ENCODE results near the gene NEURL1B.
"Not testable (repeated sequence)": the region's sequence is repeated elsewhere in the genome, so short reads cannot be mapped to it uniquely, and the experiment has no call there.

Gene NEURL1B

DNA sequence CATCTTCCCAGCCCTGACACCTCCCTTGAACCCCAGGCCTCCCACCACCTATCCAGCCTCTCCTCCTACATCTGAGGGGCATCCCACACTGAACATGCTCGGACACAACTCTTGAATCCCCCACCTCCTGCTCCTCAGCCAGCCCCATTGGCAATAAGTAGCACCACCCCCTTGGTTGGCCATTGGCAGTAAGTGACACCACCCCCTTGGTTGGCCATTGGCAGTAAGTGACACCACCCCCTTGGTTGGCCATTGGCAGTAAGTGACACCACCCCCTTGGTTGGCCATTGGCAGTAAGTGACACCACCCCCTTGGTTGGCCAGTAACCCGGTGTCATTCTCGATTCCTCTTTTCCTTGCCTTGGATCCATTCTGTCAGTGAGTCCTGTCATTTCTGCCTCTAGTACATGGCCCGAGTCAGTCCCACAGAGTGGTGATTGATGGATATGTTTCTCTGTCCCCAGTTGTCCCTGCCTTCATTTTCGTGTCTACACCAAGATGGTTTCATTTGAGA, 37.4 kb downstream of the NEURL1B start:
- DNase-seq (ENCODE audit: low read depth), result not testable (repeated sequence)

- no peak for DNase-seq (ENCODE audit: low read depth)
These were observed 37.8 kb downstream of the NEURL1B start for GRCh38 chr5:172678902-172679301.

DNA sequence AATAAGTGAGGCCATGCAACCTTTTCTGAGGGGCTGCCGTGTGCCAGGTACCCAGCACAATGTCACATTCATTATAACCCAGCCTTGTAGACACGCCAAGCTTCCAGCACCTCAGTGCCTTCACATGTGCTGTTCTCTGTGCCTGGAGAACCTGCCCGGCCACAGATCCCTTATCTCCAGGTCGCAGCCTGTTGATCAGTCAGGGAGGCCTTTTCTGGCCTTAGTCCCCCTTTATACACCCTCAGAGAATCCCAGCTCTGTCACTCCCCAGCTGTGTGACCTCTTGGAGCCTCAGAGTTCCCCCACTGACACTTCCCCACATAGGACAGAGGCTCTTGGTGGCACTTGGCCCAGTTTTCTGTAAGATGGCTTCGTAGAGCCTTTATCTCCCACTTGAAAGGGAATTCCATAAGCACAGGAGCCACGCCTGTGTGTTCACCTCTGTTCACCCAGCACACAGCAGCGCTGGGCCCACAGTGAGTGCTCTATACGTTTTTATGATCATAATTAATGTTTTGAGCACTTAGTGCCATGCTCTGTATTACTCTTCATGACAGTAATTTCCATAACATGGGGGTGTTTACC, 38.7 kb downstream of the NEURL1B start:
- no peak for DNase-seq (ENCODE audit: low read depth)

DNA sequence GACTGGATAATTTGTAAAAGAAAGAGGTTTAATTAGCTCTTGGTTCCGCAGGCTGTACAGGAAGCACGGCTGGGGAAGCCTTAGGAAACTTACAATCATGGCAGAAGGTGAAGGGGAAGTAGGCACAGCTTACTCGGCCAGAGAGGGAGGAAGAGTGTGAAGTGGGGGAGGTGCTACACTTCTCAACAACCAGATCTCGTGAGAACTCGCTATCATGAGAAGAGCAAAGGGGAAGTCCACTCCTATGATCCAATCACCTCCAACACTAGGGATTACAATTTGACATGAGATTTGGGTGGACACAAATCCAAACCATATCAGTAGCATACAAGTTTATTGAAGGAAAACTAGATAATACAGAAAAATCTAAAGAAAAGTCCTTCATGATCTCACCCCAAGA, 39.9 kb downstream of the NEURL1B start:
- DNase-seq (ENCODE audit: low read depth), result no peak

GRCh38 chr5:172681421-172681820, 40.4 kb downstream of the NEURL1B start:
- no peak for DNase-seq (ENCODE audit: low read depth)

- DNase-seq (ENCODE audit: low read depth), result no peak
These were observed 42.2 kb downstream of the NEURL1B start for GRCh38 chr5:172683264-172683644.

- DNase-seq (ENCODE audit: low read depth), result peak; percentile 62
These were observed 42.8 kb downstream of the NEURL1B start for GRCh38 chr5:172683645-172684471.

GRCh38 chr5:172685091-172685490, 44.0 kb downstream of the NEURL1B start:
- DNase-seq (ENCODE audit: low read depth), result no peak

DNA sequence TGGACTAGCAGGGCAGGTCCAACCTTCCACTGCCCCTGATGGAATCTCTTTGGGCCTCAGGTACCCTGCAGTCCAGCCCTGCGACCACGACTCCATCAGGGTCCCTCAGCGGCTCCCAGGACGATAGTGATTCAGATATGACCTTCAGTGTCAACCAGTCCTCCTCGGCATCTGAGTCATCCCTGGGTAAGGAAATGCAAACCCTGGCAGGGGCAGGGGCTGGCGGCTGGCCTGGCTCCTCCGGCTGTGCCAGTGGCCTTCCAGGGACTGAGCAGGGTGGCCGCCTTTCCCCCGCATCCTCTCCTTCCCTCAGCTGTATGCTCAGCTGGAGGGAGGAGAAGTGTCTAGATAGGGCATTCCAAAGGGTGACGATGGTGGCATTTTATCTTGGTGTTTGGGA, 45.0 kb downstream of the NEURL1B start:
- no peak for DNase-seq (ENCODE audit: low read depth)

- DNase-seq (ENCODE audit: low read depth), result no peak
These were observed 45.7 kb downstream of the NEURL1B start for GRCh38 chr5:172686539-172687390.

DNA sequence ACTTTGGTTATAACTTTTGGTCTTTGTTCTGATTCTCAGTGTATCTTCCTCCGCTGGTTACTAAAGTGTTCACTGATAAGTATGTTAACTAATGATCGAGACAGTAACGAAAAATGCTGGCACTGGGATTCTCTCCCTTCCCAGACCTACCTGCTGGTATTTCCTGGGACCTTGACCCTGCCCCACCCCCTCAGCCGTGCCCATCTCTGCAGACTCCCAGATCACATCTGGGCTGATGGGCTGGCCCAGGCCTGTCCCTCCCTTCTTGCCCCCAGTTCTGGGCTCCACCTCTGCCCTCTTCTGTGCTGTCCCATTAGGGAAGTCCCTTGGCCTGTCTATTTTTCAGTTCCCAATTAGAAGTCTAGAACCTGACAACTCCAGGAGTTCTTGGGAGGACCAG, 46.9 kb downstream of the NEURL1B start:
- DNase-seq (ENCODE audit: low read depth), result no peak

- peak; percentile 31 for DNase-seq (ENCODE audit: low read depth)
These were observed 47.5 kb downstream of the NEURL1B start for GRCh38 chr5:172688349-172689217.

GRCh38 chr5:172689218-172689572, 48.1 kb downstream of the NEURL1B start:
- no peak for DNase-seq (ENCODE audit: low read depth)

GRCh38 chr5:172689801-172690200, 48.7 kb downstream of the NEURL1B start:
- DNase-seq (ENCODE audit: low read depth), result no peak

DNA sequence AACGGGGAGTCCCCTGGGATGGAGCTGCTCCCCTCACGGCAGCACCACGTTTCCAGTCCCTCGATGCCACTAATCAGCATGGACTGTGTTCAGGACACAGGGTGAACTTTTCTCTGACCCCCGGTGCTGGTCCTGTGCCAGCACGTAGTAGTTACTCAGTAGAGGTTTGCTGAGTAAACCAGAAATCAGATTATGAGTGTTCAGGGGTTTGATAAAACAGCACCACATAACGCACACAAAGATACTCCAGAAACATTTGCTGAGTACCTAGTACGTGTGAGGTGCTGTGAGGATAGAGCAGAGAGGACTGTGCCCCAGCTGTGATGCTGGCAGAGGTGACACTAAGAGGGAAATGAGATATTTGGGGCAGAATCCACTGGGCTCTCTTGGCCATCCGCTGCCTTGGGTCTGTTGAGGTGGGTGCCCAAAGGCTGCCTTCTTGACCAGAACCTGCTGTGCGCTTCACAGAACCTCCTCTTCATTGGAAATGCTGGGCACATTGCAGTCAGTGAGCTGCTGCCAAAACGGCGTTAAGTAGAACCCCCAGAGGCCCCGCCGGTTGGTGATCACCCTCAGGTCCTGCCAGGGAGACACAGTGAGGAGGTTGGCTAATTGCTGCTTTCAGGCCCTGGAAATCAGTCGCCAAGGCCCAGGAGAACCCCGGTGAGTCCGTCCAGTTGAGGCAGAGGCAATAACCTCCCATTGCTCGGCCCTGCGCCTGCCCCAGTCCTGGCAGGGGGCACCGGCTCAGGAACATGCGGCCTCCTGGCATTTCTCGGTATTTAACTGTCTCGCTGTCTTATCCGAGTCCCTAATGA, 49.4 kb downstream of the NEURL1B start:
- DNase-seq (ENCODE audit: low read depth), result no peak

DNA sequence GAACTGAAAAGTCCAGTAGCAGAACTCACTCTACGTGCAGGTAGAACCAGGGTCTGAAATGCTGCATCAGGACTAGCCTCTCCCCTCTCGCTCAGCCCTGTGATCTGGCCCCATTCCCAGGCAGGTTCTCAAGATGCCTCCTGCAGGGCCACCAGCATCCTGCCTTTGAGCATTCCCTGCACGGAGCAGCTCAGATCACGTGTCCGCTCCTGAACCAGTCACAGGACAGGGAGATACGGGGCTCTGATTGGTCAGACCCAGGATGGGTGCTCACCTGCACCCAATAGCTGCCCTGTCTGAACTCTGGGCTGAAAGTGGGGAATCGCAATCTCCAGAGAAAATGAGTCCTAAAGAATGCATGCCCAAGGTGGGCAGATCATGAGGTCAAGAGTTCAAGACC, 50.8 kb downstream of the NEURL1B start:
- DNase-seq (ENCODE audit: low read depth), result no peak

GRCh38 chr5:172692451-172692850, 51.4 kb downstream of the NEURL1B start:
- no peak for DNase-seq (ENCODE audit: low read depth)

- no peak for DNase-seq (ENCODE audit: low read depth)
These were observed 51.9 kb downstream of the NEURL1B start for GRCh38 chr5:172692981-172693380.

DNA sequence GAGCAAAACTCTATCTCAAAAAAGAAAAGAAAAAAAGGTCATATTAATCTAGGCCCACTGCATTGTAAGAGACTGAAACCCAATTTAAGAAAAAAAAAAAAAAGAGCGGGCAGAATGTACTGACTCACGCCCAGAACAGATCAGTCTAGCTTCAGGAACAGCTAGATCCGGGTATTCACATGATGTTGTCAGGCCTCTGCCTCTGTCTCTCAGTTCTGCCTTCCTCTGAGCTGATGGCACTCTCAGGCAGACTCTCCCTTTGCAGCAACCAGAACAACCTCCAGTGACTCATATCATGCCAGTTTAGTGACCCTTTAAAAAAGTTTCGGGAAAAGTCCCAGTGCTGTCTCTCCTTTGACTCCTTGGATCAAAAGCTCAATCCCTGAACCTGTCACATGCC, 53.0 kb downstream of the NEURL1B start:
- no peak for DNase-seq (ENCODE audit: low read depth)

DNA sequence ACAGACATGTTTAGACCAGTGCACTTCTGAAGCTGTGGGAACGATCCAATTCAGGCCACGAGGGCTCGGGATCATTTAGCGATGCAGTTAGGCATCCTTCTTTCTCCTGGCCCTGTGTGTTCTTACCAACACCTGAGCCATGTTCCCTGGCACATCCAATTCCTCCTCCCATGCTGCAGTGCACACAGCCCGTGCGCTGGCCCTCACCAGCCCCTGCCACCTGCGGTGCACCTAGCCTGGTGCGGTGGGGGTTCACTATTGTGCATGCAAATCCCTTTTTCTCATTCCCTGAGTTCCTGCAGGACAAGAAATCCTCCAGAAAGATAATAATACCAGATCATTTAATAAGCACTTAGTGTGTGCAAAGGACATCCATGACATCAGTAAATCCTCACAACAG, 53.5 kb downstream of the NEURL1B start:
- no peak for DNase-seq (ENCODE audit: low read depth)

Data from stimulated activated CD4-positive, alpha-beta T cell treated with anti-CD3 and anti-CD28 coated beads, Interleukin-2, amount 100 ng/mL, for 4 hours (primary cell).